PC-3 (cell line): ENCODE measurements around the gene HLCS. TPM values are rescaled to one million over a fixed set of nuclear protein-coding genes. Genes with fewer than 3 reads are reported as not detected.

Experiments used
- ATAC-seq: fragments of 200-7000 bp; cut with Tn5 transposase; 2 replicates; pipeline ENCODE4 v1.9.1; 2020; ENCODE audit warnings: mild to moderate bottlenecking, moderate library complexity
- BruUV-seq: library from RNA; stranded (reverse); fragments of 400-500 nt; replicated peaks from 2 replicates; lab custom pipeline; 2021; lab: Mats Ljungman, UMichigan
- CTCF ChIA-PET: fragments of 300-600 bp; sonication (Branson Sonifier 250); formaldehyde crosslinking; loops from one replicate; lab custom pipeline; 2022; ENCODE audit warnings: antibody characterized with exemption; lab: Charles Lee
- POLR2A ChIA-PET: fragments of 300-600 bp; sonication (Branson Sonifier 250); formaldehyde crosslinking; loops from one replicate; lab custom pipeline; 2022; ENCODE audit warnings: antibody characterized with exemption; ENCODE audit not compliant: unreplicated experiment; lab: Charles Lee
- DNase-seq: peaks from one replicate; pipeline ENCODE4 v3.0.0-alpha.2; 2015
- H2AFZ ChIP-seq: fragments of 300-600 bp; sonication (generic); 2 replicates; pipeline ENCODE4 v1.6.0; 2016; ENCODE audit warnings: antibody characterized with exemption, low read length
- H3F3A ChIP-seq: fragments of 300-600 bp; sonication (generic); one replicate; pipeline ENCODE4 v1.6.0; 2017; ENCODE audit warnings: antibody characterized with exemption, low read length, control low read depth, mild to moderate bottlenecking; ENCODE audit not compliant: unreplicated experiment
- H3K27ac ChIP-seq: fragments of 300-600 bp; sonication (generic); 2 replicates; pipeline ENCODE4 v1.5.1; 2016; ENCODE audit warnings: mild to moderate bottlenecking, low read length
- H3K27me3 ChIP-seq: fragments of 300-600 bp; sonication (generic); 2 replicates; pipeline ENCODE4 v1.6.1; 2016; ENCODE audit warnings: low read length, mixed read lengths
- H3K36me3 ChIP-seq: fragments of 300-600 bp; sonication (generic); 2 replicates; pipeline ENCODE4 v1.6.1; 2016; ENCODE audit warnings: low read depth, mixed run types, low read length, mixed read lengths
- H3K4me1 ChIP-seq: fragments of 300-600 bp; sonication (generic); 2 replicates; pipeline ENCODE4 v1.5.1; 2016; ENCODE audit warnings: low read length; ENCODE audit not compliant: insufficient read depth
- H3K4me2 ChIP-seq: fragments of 300-600 bp; sonication (generic); 2 replicates; pipeline ENCODE4 v1.6.0; 2016; ENCODE audit warnings: low read length
- H3K4me3 ChIP-seq: fragments of 300-600 bp; sonication (generic); 2 replicates; pipeline ENCODE4 v1.5.1; 2016; ENCODE audit warnings: mild to moderate bottlenecking, low read length, mixed read lengths
- H3K79me2 ChIP-seq: fragments of 300-600 bp; sonication (generic); 2 replicates; pipeline ENCODE4 v1.6.1; 2017; ENCODE audit warnings: low read length, mixed read lengths
- H3K9ac ChIP-seq: fragments of 300-600 bp; sonication (generic); 2 replicates; pipeline ENCODE4 v1.6.0; 2016; ENCODE audit warnings: mild to moderate bottlenecking, low read length
- H3K9me2 ChIP-seq: fragments of 300-600 bp; sonication (generic); replicated peaks from 2 replicates; pipeline ENCODE4 v1.6.1; 2016; ENCODE audit warnings: mixed run types, low read length, mixed read lengths
- H3K9me3 ChIP-seq: fragments of 300-600 bp; sonication (generic); 2 replicates; pipeline ENCODE4 v1.6.1; 2016; ENCODE audit warnings: low read length, mixed read lengths
- H4K20me1 ChIP-seq: fragments of 300-600 bp; sonication (generic); 2 replicates; pipeline ENCODE4 v1.6.1; 2016; ENCODE audit warnings: low read length, mixed read lengths
- EZH2 ChIP-seq: fragments of 300-600 bp; sonication (generic); IDR thresholded peaks from one replicate; pipeline ENCODE4 v1.6.1; 2017; ENCODE audit warnings: antibody characterized with exemption, mild to moderate bottlenecking, low read length; ENCODE audit not compliant: unreplicated experiment
- EZH2phosphoT487 ChIP-seq: fragments of 300-600 bp; sonication (generic); IDR thresholded peaks from 2 replicates; pipeline ENCODE4 v1.6.1; 2018; ENCODE audit warnings: mild to moderate bottlenecking, antibody characterized with exemption, low read length, borderline replicate concordance
- intact Hi-C: fragments of 100-400 bp; cut with micrococcal nuclease; formaldehyde crosslinking; loops from 2 replicates; pipeline ENCODE4 v1.9.0; 2023
- total RNA-seq: library from RNA; depleted of rRNA; stranded (reverse); fragments of >200 nt; gene quantifications from 2 replicates; pipeline ENCODE4 v1.2.3, GENCODE V29; 2014
- TF ChIP-seq, protein P1 (sequence below): fragments of 300-600 bp; sonication (generic); conservative IDR thresholded peaks from 2 replicates; pipeline ENCODE4 v1.5.1; 2017; ENCODE audit warnings: antibody characterized with exemption, low read depth, mild to moderate bottlenecking, low read length

The HLCS gene
- total RNA-seq, 1 experiment from 2014 or later, result 44.1 TPM

- H3K4me1 ChIP-seq, result no peaks in the 10 kb centered on the region
- no peaks in the 10 kb centered on the region for H3K9me2 ChIP-seq
- no peak for ATAC-seq
- H2AFZ ChIP-seq, result no peak overlapping the region
- no peaks in the 10 kb centered on the region for H3F3A ChIP-seq
- H3K36me3 ChIP-seq, result peaks cover 19% of the 10 kb centered on the region
- H3K4me2 ChIP-seq, result no peak overlapping the region
- ChIA-PET CTCF (no interaction called here), POLR2A (no interaction called here)
- TF ChIP-seq EZH2 (no peak), EZH2phosphoT487 (no peak)
- TF ChIP-seq, protein P1, sequence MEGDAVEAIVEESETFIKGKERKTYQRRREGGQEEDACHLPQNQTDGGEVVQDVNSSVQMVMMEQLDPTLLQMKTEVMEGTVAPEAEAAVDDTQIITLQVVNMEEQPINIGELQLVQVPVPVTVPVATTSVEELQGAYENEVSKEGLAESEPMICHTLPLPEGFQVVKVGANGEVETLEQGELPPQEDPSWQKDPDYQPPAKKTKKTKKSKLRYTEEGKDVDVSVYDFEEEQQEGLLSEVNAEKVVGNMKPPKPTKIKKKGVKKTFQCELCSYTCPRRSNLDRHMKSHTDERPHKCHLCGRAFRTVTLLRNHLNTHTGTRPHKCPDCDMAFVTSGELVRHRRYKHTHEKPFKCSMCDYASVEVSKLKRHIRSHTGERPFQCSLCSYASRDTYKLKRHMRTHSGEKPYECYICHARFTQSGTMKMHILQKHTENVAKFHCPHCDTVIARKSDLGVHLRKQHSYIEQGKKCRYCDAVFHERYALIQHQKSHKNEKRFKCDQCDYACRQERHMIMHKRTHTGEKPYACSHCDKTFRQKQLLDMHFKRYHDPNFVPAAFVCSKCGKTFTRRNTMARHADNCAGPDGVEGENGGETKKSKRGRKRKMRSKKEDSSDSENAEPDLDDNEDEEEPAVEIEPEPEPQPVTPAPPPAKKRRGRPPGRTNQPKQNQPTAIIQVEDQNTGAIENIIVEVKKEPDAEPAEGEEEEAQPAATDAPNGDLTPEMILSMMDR, result no peak
- H4K20me1 ChIP-seq, result no peaks in the 10 kb centered on the region
- no peaks in the 10 kb centered on the region for H3K27me3 ChIP-seq
- intact Hi-C loops, result no loop called here
- no peak for DNase-seq
- H3K79me2 ChIP-seq, result no peaks in the 10 kb centered on the region
- no peak overlapping the region for H3K9ac ChIP-seq
- no peak overlapping the region for H3K27ac ChIP-seq
- H3K4me3 ChIP-seq, result no peak overlapping the region
- no peaks in the 10 kb centered on the region for H3K9me3 ChIP-seq
- BruUV-seq, result no TSS peak
Measured at GRCh38 chr21:36891121-36891520, 75.3 kb downstream of the HLCS start.

DNA sequence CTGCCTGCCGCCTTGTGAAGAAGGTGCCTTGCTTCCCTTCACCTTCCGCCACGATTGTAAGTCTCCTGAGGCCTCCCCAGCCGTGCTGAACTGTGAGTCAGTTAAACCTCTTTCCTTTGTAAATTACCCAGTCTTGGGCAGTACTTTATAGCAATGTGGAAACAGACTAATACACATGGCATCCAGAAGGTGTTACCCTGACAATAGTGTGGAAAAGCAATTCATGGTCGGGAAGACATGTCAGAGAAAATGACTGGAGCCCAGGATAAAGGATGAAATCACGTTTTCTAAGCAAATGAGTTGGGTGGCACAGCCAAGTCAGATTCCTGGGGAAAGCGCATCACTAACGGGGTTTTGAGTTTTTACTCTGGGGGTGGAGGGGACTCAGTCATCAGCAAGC is 76.4 kb downstream of the HLCS start:
- Histone ChIP-seq H3K9ac (no peak overlapping the region), H3K36me3 (peaks cover 19% of the 10 kb centered on the region), H3K4me3 (no peak overlapping the region), H3F3A (no peaks in the 10 kb centered on the region), H3K4me2 (no peak overlapping the region), H3K27ac (no peak overlapping the region), H2AFZ (no peak overlapping the region), H3K4me1 (peaks cover 1% of the 10 kb centered on the region; the same call in 1 of the 2 replicates), H4K20me1 (no peaks in the 10 kb centered on the region), H3K27me3 (no peaks in the 10 kb centered on the region), H3K9me2 (no peaks in the 10 kb centered on the region), H3K79me2 (no peaks in the 10 kb centered on the region), H3K9me3 (no peaks in the 10 kb centered on the region)
- POLR2A ChIA-PET, result no interaction called here
- BruUV-seq, result no TSS peak
- TF ChIP-seq, protein P1, result no peak
- TF ChIP-seq EZH2phosphoT487 (no peak), EZH2 (no peak)
- ATAC-seq, result no peak
- CTCF ChIA-PET, result no interaction called here
- DNase-seq, result no peak
- intact Hi-C loops, result no loop called here

DNA sequence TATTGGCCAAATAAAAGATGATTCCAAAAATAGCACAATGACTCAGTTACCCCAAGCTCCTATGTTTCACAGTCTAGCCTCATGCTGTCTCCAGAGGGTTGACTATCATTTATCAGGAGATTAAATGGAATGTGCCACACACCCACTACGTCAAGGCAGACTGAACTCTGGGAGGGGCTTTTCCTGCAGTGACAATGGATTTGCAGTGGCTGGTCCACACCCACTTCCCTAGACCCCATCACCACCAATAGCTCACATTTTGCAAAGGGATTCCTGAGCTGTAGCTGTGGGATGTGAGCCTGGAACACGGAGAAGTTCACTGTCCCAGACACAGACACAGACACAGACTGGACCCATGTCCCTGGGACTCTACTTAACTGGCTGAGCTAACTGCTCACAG is 77.1 kb downstream of the HLCS start:
- H3K27me3 ChIP-seq, result no peaks in the 10 kb centered on the region
- TF ChIP-seq EZH2phosphoT487 (no peak), EZH2 (no peak)
- TF ChIP-seq, protein P1, result no peak
- H3K4me1 ChIP-seq, result peaks cover 8% of the 10 kb centered on the region
- no peaks in the 10 kb centered on the region for H3K9me2 ChIP-seq
- H3K9ac ChIP-seq, result no peak overlapping the region
- no peak overlapping the region for H2AFZ ChIP-seq
- H3K79me2 ChIP-seq, result no peaks in the 10 kb centered on the region
- ChIA-PET POLR2A (no interaction called here), CTCF (no interaction called here)
- H3K27ac ChIP-seq, result no peak overlapping the region
- no TSS peak for BruUV-seq
- H3F3A ChIP-seq, result no peaks in the 10 kb centered on the region
- ATAC-seq (no peak), DNase-seq (no peak)
- no peaks in the 10 kb centered on the region for H4K20me1 ChIP-seq
- no peak overlapping the region for H3K4me2 ChIP-seq
- peaks cover 15% of the 10 kb centered on the region for H3K36me3 ChIP-seq
- intact Hi-C loops, result no loop called here
- no peak overlapping the region for H3K4me3 ChIP-seq
- no peaks in the 10 kb centered on the region for H3K9me3 ChIP-seq
